Cardiac septum (tissue), 1 donor: Measurements from ENCODE around the gene PSMC2. TPM values are rescaled to one million over a fixed set of nuclear protein-coding genes. Genes with fewer than 3 reads are reported as not detected.

Experiments
- DNase-seq: peaks from one replicate; pipeline ENCODE4 v3.0.0-alpha.2; 2020; ENCODE audit warnings: low spot score
- intact Hi-C: fragments of 100-400 bp; cut with DNase I; formaldehyde crosslinking; loops from one replicate; pipeline ENCODE4 v1.14.0; 2022
- long read RNA-seq: library from polyadenylated mRNA; unstranded; transcript quantifications from one replicate; pipeline ENCODE4 v2.0.0, GENCODE V29; 2021
- total RNA-seq: library from RNA; stranded (reverse); fragmentation: NEBNext Ultra II Directional; extraction: Animal tissue kit (Norgen Biotek cat#: 25700); gene quantifications from one replicate; pipeline ENCODE4 v1.2.1, GENCODE V29; 2021
- donor health status: DM: no; HTN: no; CAD: no.

PSMC2 gene
- total RNA-seq, result 106 TPM
- long read RNA-seq, transcript PSMC2-201 (12 exons, 2,637 nt), result major isoform, 78 of 90 reads
- long read RNA-seq, partial matches to known transcripts, result 7 of 90 reads
- long read RNA-seq, other reads (novel, unspliced or antisense), result 5 of 90 reads

DNA sequence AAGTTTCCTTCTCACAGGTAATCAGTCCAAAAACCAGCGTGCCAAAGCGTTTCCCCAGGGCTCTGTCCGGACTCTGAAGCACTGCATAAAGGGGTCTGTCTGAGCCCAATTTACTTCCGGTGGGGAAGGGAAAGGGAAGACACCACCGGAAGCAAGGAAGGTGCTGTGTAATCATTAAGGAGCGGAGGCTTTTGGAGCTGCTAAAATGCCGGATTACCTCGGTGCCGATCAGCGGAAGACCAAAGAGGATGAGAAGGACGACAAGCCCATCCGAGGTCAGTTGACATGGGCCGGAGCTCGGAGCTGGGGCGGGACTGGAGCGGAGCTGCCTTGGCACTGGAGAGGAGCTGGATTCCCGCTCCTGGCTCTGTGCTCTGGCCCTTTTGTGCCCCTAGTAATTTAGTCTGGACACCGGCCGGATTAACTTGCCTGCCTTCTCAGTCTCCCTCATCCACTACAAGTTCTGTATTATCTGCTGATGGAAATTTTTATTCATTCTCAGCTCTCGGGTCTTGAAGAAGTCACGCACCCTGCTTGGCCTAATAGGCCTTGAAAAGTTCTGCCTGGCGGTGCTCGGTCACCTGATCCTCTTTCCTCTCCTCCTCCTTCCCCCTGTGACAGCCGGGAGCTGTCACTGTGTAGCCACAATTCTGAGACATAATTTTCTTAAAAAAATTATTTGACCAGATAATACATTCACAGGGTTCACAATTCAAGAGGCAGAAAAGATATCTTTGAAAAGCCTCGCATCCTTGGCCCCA lies at the start of gene PSMC2:
TSS of gene PSMC2 (plus strand) at position 137 of the 761 bp plus-strand sequence. CDS start at position 206, 69 bp downstream.
- intact Hi-C loops, result no loop called here
- peak; percentile 83 for DNase-seq

DNA sequence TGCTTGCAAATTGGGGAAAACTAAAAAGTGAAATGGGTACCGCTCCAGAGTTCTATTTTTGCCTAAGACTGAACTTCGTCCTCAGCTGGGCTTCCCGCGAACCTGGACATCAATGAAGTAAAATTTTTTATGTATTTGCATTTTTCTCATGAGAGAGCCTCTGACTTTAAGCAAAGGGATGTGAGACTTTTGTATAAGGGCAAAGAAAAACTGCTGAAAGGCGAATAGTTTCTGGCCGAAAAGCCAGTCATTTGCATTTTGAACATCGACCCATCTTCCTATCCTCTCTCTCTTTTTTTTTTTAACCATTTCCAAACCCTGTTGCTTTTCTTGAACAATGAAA lies 49.6 kb upstream of the PSMC2 start:
- no peak for DNase-seq
- intact Hi-C loops, result loop anchor here (2.0 to 5.0 kb wide), 2 partner anchors 44 to 149 kb away; partner anchors contain the start of genes DNAJC2 and NAPEPLD

DNA sequence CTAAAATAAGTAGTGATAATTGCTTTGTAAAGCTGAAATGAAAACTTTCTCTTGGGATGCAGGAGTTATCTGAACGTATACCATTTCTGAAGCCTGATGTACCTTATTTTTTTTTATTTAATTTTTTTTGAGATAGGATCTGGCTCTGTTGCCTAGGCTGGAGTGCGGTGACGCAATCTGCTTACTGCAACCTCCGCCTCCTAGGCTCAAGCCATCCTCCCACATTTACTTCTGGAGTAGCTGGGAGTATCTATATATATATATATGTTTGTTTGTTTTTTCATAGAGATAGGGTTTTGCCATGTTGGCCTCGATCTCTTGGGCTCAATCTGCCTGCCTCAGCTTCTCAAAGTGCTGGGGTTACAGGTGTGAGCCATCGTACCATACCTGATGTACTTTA lies 47.8 kb upstream of the PSMC2 start:
- DNase-seq, result no peak
- intact Hi-C loops, result loop anchor here (5.0 kb wide), 1 partner anchor 43 kb away; the partner anchor contains the start of gene DNAJC2

DNA sequence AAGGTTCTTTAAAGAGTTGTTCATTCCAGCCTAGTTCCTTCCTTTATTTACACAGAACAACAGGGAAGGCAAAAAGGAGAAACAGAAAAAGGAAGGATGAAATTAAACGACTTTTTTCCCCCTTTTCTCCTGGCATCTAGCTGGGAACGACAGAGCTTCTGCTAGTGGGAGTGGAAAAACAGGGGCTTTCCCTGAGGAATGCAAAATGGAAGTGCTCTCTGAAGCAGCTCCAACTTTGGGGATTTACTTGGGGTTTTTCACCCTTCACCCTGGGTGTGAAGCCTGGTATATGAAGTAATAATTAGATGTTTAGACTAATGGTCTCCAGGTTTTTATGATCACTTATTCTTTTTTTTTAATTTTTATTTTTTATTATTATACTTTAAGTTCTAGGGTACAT lies 46.0 kb upstream of the PSMC2 start:
- DNase-seq, result no peak
- intact Hi-C loops, result no loop called here

DNA sequence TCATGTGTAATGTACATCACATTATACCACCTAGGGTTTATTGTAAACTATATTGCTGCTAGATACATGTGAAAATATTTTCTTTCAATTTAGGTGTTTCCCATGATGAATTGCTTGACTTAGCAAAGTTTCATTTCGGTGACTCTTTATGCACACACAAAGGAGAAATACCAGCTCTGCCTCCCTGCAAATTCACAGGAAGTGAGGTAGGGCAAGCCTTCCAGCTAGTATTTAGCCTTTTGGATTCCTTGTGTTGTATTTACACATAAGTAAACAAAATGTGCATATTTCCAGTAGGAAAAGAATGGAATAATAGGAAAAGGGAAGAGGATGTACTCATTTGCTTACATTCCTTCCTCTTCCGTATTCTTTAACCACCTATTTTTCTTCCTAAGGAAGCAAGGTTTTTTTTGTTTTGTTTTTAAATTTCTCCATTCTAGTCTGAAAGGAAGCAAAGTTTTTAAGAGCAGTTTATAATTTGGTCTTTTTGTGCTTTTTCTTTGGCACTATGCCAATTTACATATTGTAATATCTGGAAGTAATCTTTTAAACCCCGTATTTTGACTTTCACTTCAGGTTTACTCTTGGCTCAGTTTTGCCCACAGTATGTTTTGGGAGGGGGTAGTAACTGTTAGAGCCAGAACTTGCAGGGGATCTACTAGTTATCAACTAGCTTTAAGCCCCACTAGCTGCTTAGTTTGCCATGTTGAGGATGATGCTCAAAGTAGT lies 39.8 kb upstream of the PSMC2 start:
- DNase-seq, result no peak
- intact Hi-C loops, result no loop called here

DNA sequence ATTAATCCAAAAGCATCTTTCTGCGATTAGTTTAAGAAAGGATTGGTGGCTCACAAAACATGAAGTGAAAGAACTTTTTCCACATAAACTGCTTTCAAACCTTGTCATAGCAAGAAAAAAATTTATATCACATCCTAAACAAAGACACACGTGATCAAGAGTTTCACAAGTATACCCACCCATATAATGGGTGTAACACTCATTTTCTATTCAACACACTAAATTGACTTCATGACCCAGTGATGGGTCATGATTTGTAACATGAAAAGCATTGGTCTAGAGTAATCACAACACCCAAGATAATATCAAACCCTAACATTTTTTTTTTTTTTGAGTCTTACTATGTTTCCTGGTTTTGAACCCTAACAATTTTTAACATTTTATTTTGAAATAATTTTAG lies 32.6 kb upstream of the PSMC2 start:
- no peak for DNase-seq
- intact Hi-C loops, result no loop called here

DNA sequence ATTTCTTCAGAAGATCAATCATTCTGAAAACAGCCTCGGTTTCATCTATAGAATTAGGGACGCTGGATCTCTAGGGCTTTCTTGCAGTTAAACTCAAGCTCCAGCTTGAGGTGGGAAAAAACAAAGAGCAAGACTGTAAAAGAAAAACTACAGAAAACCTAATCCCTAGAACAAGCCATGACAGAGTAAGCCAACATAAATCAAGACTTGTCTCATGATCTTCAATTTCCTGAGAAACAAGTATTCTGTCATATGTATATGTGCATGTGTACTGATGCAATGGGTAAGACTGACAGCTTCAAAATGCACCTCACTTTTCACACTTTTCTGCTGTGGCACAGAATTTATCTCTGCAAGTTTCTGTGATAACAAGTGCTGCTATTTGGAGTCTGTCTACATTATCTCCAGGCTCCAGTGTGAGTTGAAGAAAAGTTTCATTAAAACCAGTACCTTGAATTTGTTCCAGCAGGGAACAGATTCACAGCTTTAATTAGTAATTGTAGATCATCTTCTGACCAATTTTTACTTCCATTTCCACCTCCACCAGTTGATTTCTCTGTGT lies 31.0 kb upstream of the PSMC2 start:
- intact Hi-C loops, result no loop called here
- DNase-seq, result no peak

DNA sequence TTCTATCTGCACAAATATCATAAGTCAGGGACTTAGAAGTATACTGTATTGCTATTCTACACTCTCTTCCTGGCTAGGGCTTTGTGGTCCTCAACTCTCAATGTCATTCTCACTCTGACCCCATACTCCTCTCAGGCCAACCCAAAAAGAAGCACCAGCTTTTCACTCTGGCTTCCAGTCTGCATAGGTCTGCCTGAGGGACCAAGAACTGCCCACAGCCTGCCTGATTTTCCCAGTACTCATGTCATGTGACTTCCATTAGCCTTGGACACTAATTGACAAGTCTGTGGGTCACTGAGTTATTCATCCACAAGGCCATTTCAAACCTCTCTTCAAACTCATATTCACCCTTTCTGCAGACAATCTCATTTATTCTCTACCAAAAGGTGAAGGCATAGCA lies 30.4 kb upstream of the PSMC2 start:
- intact Hi-C loops, result no loop called here

DNA sequence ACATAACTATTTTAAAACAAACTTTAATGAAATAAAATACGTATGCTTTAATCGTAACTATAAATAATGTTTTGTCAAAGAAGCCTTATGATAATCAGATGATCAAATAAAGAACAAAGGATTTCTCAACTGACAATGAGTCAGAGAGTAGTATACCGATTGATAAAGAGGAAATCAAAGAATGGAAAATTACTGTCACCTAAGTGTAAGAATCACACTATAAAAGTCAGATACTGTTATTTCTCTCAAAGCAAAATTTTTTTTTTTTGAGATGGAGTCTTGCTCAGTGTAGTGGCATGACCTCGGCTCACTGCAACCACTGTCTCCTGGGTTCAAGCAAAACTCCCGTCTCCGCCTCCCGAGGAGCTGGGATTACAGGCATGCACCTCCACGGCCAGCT lies 21.7 kb upstream of the PSMC2 start:
- intact Hi-C loops, result no loop called here
- no peak for DNase-seq

More for the DNA sequence above, 30.4 kb upstream of the PSMC2 start:
- no peak for DNase-seq

DNA sequence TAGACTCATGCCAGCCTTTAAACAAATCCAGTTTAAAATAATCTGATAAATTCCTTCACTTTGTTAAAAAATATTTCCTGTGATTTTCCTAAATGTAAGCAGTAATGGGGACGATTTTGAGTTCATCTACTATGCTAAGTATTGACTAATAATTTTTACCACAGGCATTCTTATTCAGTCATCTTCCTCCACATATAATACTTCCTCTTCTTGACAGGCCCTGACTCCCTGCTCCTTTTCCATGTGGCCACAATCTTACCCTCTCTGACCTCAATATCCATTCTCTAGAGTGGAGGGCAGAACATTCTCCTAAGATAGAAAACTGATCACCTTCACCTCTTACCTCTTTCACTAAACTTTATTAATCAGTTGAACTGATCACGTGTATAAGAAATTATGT lies 10.7 kb upstream of the PSMC2 start:
- intact Hi-C loops, result no loop called here
- no peak for DNase-seq

DNA sequence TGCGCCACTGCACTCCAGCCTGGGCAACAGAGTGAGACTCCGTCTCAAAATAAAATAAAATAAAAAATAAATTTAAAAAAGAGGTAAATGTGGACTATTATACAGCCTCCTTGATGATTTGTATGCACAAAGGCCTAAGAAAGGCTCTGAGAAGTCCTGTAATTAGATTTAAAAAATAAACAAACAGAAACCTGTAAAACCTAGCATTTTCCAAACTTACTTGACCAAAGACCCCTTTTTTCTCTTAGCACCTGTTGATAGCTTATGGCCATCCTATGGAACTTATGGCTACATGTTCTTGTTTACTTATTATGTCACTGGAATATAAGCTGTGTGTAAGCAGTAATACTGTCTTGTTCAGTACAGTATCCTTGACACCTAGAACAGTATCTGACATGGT lies 8.6 kb upstream of the PSMC2 start:
- no peak for DNase-seq
- intact Hi-C loops, result no loop called here

DNA sequence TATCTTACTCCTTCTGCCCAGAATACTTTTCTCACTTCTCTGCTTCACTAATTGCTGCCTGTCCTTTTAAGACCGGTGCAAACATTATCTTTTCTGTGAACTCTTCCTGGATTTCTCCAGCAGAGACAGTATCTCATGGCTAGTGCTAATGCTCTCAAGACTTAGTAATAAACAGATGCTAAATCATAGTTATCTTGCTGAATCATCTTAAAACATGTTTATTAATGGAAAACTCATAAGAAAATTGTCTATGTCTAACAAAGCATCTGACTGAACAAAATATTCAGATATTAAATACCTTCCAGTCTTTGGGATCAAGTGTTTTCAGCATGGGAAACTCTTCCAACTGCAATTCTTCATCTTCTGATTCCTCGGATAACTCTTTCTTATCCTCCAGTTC lies 6.0 kb upstream of the PSMC2 start:
- intact Hi-C loops, result loop anchor here (5.0 kb wide), 1 partner anchor 44 kb away; the partner anchor contains the start of gene PMPCB

DNA sequence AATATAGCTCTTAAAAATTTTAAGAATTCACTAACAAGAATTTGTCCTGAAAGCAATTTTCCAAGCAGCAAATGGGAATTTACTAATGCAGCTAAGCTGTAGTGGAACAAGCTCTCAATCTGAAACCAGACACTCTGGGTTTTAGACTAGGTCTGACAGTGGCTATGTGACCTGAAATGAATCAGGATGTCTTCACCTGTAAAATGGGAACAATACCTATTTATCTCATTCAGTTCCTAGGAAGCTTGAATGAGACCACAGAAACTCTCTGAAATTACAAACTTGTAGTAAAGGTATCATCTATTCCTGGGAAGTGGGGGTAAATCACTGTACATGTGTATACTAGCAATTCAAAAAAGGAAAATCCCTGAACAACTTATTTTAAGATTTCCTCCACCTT lies 4.1 kb upstream of the PSMC2 start:
- intact Hi-C loops, result loop anchor here (5.0 kb wide), 1 partner anchor 46 kb away; the partner anchor contains the start of gene PMPCB
- DNase-seq, result no peak

More for the DNA sequence above, 6.0 kb upstream of the PSMC2 start:
- DNase-seq, result no peak

DNA sequence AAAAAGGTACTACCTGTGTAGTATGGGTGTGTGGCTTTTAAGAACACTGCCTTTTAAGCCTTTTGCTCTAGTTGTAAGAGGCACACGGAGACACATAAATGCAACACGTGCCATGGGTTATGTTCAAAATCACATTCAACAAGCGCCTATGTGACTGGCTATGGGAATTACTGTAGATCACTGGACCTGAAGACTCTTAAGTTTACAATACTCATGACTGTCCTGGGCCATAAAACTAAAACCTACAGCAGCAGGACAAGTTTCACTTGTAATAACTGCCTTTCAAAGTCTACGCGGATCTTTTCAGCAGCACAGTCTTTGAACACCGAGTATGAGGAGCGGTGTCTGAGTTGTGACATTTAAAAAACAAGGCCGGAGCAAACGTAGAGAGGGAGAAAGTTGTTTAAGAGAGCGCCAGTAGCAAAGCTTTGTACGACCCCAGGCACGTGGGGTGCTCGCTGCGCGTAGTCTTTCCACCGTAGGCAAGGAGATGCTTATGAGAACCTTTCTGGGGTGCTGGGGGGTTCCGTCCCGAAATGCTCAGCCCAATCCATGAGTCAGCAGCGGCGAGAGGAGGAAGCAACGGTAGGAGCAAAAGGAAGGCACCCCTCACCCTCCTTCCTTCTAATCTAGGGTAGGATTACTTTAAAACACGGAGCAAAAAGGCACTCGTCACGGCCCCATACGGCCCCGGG lies 3.5 kb upstream of the PSMC2 start:
- intact Hi-C loops, result loop anchor here (5.0 kb wide), 1 partner anchor 47 kb away; the partner anchor contains the start of gene PMPCB
- no peak for DNase-seq

DNA sequence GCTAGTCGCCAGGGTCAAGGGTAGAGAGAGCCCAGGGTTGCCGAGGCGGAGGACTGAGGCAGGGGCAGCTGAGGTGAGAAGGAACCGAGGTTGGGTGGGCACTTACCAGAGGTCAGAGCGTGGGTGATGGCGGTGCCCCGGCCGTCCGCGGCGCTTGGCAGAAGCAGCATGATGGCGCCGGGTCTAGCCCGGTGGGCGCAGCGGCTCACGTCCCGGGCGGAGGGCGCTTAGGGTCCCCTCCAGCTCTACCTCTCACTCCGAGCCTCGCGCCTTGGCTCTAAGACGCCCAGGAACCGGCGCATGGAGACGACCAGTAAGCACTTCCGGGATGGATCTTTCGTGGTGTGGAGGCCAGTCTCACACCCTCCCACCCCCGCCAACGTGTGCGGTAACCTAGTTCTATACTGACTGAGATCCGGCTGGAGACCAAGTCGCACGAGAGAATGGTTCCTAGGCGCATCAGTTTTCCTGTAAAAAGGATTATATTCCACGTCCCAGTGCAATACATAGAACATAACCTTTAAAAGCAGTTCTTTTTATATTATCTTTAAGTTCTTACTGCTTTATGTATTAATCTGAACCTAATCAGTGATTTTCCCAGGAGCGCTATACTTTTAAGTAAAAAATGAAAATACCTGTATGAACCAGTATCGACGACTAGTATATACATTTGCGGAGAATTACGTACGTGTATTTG lies 2.8 kb upstream of the PSMC2 start, which contains the start of gene DNAJC2:
TSS of gene DNAJC2 (minus strand) at position 315 of the 697 bp plus-strand sequence. CDS start at position 170, 145 bp downstream.
- DNase-seq, result peak; percentile 91
- intact Hi-C loops, result loop anchor here (5.0 kb wide), 1 partner anchor 47 kb away; the partner anchor contains the start of gene PMPCB

DNA sequence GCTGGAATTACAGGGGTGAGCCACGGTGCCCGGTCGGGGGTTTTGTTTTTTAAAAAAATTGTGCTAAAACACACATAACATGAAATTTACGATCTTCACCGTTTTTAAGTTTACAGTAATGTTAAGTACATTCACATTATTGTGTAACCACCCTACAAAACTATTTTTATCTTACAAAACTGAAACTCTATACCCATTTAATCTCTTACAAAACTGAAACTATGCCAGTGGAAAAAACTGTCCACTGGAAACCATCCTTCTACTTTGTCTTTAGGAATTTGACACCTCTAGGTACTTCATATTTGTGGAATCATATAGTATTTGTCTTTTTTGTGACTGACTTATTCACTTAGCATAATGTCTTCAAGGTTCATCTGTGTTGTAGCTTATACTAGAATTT lies 1.0 kb upstream of the PSMC2 start:
- DNase-seq, result no peak
- intact Hi-C loops, result no loop called here

DNA sequence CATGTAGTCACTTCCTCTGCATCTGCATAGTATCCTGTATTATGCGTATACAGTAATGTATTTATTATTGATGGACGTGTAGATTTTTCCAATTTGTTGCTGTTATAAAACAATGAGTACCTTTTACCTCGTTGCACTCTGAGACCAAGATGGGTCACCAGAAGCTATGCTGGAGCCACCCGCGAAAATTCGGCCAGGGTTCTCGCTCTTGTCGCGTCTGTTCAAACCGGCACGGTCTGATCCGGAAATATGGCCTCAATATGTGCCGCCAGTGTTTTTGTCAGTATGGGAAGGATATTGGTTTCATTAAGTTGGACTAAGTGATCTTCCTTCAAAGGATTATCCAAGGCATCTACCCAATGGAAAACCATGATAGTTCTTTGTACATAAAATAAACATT lies 1.0 kb downstream of the PSMC2 start:
- intact Hi-C loops, result no loop called here
- no peak for DNase-seq

DNA sequence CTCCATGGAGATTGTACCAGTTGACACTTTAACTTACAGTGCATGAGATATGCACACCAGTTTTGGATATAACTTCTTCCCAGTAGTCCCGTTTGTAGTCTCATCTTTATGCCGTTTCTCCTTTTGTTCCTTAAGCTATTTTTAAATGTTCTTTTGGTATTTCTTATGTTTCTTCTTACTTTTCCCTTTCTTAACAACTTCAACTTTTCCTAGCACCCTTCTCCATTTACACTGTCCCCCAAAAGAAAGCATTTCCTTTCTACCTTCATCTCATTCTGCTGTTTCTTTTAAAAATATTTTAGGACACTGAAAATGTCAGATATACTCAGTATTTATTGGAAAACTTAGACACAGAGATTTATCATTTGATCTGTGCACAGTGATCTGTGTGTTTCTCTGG lies 1.5 kb downstream of the PSMC2 start:
- DNase-seq, result no peak
- intact Hi-C loops, result no loop called here

DNA sequence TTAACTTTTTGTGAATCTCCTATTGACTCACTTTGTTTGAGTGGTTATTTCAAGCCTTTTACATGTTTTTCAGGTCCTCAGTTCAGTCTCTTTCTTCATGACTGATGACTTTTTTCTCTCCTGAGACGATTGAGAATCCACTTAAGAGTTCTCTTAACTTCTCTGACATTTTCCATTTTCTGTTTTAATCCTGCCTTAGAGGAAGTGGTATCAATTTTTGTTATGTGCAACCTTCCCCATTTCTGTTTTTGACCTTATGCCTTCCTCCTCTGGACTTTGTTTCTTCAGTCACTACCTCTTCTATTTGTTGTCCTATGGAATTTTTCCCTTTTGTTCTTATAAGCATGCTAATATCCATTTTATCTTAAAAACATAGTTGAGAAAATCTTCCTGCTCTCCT lies 2.4 kb downstream of the PSMC2 start:
- intact Hi-C loops, result no loop called here
- DNase-seq, result no peak
